Ascending aorta (tissue), 2 donors: ENCODE measurements around the gene CHD6. TPM values are rescaled to one million over a fixed set of nuclear protein-coding genes. Genes with fewer than 3 reads are reported as not detected.
"Not testable (repeated sequence)": the region's sequence is repeated elsewhere in the genome, so short reads cannot be mapped to it uniquely, and the experiment has no call there.

Source experiments
- DNase-seq, 2 donors: peaks; one replicate each; pipeline ENCODE4 v3.0.0-alpha.2; 2019; ENCODE audit warnings: low spot score in 2 of 2
- H3K27ac ChIP-seq, 2 donors: fragments of 200-600 bp; sonication (generic); one replicate each; pipeline ENCODE4 v1.5.1; 2016 to 2017; ENCODE audit warnings: mild to moderate bottlenecking in 1 of 2
- H3K27me3 ChIP-seq: fragments of 200-600 bp; sonication (generic); one replicate; pipeline ENCODE4 v1.5.1; 2017
- H3K36me3 ChIP-seq, 2 donors: fragments of 200-600 bp; sonication (generic); one replicate each; pipeline ENCODE4 v1.5.1; 2016
- H3K4me1 ChIP-seq, 2 donors: fragments of 200-600 bp; sonication (generic); one replicate each; pipeline ENCODE4 v1.5.1; 2016 to 2017; ENCODE audit warnings: mild to moderate bottlenecking in 1 of 2
- H3K4me3 ChIP-seq, 2 donors: fragments of 200-600 bp; sonication (generic); one replicate each; pipeline ENCODE4 v1.5.1; 2016 to 2017; ENCODE audit warnings: mild to moderate bottlenecking in 1 of 2
- H3K9me3 ChIP-seq, 2 donors: fragments of 200-600 bp; sonication (generic); one replicate each; pipeline ENCODE4 v1.5.1; 2016
- CTCF ChIP-seq, 3 experiments: fragments of 200-600 bp in 2 of 3; fragments of 450-650 bp in 1 of 3; sonication (generic) in 2 of 3; IDR thresholded peaks; one replicate each; pipeline ENCODE4 v1.5.1; 2016 to 2019; ENCODE audit warnings: antibody characterized with exemption in 3 of 3, mild to moderate bottlenecking in 1 of 3, moderate library complexity in 1 of 3
- intact Hi-C: fragments of 100-400 bp; cut with DNase I; formaldehyde crosslinking; loops from one replicate; pipeline ENCODE4 v1.15.1; 2023
- total RNA-seq: library from RNA; depleted of rRNA; stranded (reverse); fragments of >200 nt; gene quantifications from one replicate; pipeline ENCODE4 v1.1.0, GENCODE V29; 2016

The CHD6 gene
- total RNA-seq, 1 donor from 2014 or later, result 42.9 TPM

- no peak for DNase-seq
- H3K9me3 ChIP-seq, result no peaks in the 10 kb centered on the region
- H3K27ac ChIP-seq, result no peak overlapping the region
- no peak overlapping the region for H3K4me3 ChIP-seq
- intact Hi-C loops, result no loop called here
- TF ChIP-seq CTCF (IDR thresholded peaks at IDR 0.05), result no peak
- no peaks in the 10 kb centered on the region for H3K36me3 ChIP-seq
- H3K27me3 ChIP-seq, result no peaks in the 10 kb centered on the region
- peaks cover 0 to 13% of the 10 kb centered on the region in 2 donors for H3K4me1 ChIP-seq
Measured at GRCh38 chr20:41540459-41540858, 77.7 kb downstream of the CHD6 start.

- peaks cover 0 to 13% of the 10 kb centered on the region in 2 donors for H3K4me1 ChIP-seq
- no peak overlapping the region for H3K27ac ChIP-seq
- no peak for TF ChIP-seq CTCF (IDR thresholded peaks at IDR 0.05)
- no peak overlapping the region for H3K4me3 ChIP-seq
- intact Hi-C loops, result no loop called here
- no peaks in the 10 kb centered on the region for H3K27me3 ChIP-seq
- no peaks in the 10 kb centered on the region for H3K9me3 ChIP-seq
- no peaks in the 10 kb centered on the region for H3K36me3 ChIP-seq
- DNase-seq, result no peak
Measured at GRCh38 chr20:41538810-41539596, 79.2 kb downstream of the CHD6 start.

GRCh38 chr20:41537865-41538264 lies 80.3 kb downstream of the CHD6 start:
- TF ChIP-seq CTCF (IDR thresholded peaks at IDR 0.05), result no peak
- Histone ChIP-seq H3K4me3 (no peak overlapping the region), H3K36me3 (peaks cover under 1 to 2% of the 10 kb centered on the region in 2 donors), H3K9me3 (no peaks in the 10 kb centered on the region), H3K27ac (no peak overlapping the region), H3K27me3 (no peaks in the 10 kb centered on the region), H3K4me1 (peaks cover 0 to 13% of the 10 kb centered on the region in 2 donors)
- DNase-seq, result no peak
- intact Hi-C loops, result no loop called here

GRCh38 chr20:41535551-41535950 lies 82.6 kb downstream of the CHD6 start:
- H3K4me3 ChIP-seq, H3K36me3 ChIP-seq, DNase-seq, H3K9me3 ChIP-seq, H3K27me3 ChIP-seq, intact Hi-C loops, H3K27ac ChIP-seq: not testable (repeated sequence)
- H3K4me1 ChIP-seq, result peaks cover 0 to 11% of the 10 kb centered on the region in 2 donors

- Histone ChIP-seq H3K27ac (no peak overlapping the region), H3K9me3 (no peaks in the 10 kb centered on the region), H3K4me3 (no peak overlapping the region), H3K27me3 (no peaks in the 10 kb centered on the region), H3K36me3 (peaks cover 6 to 7% of the 10 kb centered on the region in 2 donors), H3K4me1 (peaks cover 0 to 9% of the 10 kb centered on the region in 2 donors)
- no peak for DNase-seq
- TF ChIP-seq CTCF (IDR thresholded peaks at IDR 0.05), result no peak
- intact Hi-C loops, result no loop called here
Measured at GRCh38 chr20:41534842-41535241, 83.3 kb downstream of the CHD6 start.

- Histone ChIP-seq H3K4me1 (peaks cover 0 to 9% of the 10 kb centered on the region in 2 donors), H3K36me3 (peaks cover 6 to 7% of the 10 kb centered on the region in 2 donors), H3K4me3 (no peak overlapping the region), H3K27me3 (no peaks in the 10 kb centered on the region), H3K9me3 (no peaks in the 10 kb centered on the region), H3K27ac (no peak overlapping the region)
- intact Hi-C loops, result no loop called here
- no peak for DNase-seq
- no peak for TF ChIP-seq CTCF (IDR thresholded peaks at IDR 0.05)
Measured at GRCh38 chr20:41534170-41534569, 84.0 kb downstream of the CHD6 start.
